Skeletal muscle tissue (tissue), 4 donors: ENCODE data around the gene SLIT3. TPM values are rescaled to one million over a fixed set of nuclear protein-coding genes. Genes with fewer than 3 reads are reported as not detected.

ENCODE experiments used
- H3K27ac ChIP-seq: one replicate; pipeline ENCODE4 v1.7.0; 2013; ENCODE audit warnings: mild to moderate bottlenecking, low read depth, low read length, inconsistent platforms
- H3K27me3 ChIP-seq, 3 donors: one replicate each; pipeline ENCODE4 v1.7.0; 2013; ENCODE audit warnings: low read length in 3 of 3; ENCODE audit not compliant: control insufficient read depth in 3 of 3, insufficient read depth in 3 of 3
- H3K36me3 ChIP-seq, 3 donors: one replicate each; pipeline ENCODE4 v1.7.0; 2013; ENCODE audit warnings: low read length in 3 of 3; ENCODE audit not compliant: control insufficient read depth in 3 of 3, insufficient read depth in 3 of 3
- H3K4me1 ChIP-seq, 3 donors: one replicate each; pipeline ENCODE4 v1.7.0; 2013; ENCODE audit warnings: low read length in 3 of 3, mild to moderate bottlenecking in 3 of 3; ENCODE audit not compliant: control insufficient read depth in 3 of 3, insufficient read depth in 3 of 3
- H3K4me3 ChIP-seq, 3 donors: one replicate each; pipeline ENCODE4 v1.7.0; 2013; ENCODE audit warnings: low read length in 3 of 3
- H3K9ac ChIP-seq, 3 donors: one replicate each; pipeline ENCODE4 v1.7.0; 2013; ENCODE audit warnings: low read length in 3 of 3, mild to moderate bottlenecking in 3 of 3, moderate library complexity in 2 of 3, low read depth in 1 of 3
- H3K9me3 ChIP-seq, 3 donors: one replicate each; pipeline ENCODE4 v1.7.0; 2013; ENCODE audit warnings: low read length in 3 of 3; ENCODE audit not compliant: control insufficient read depth in 3 of 3
- total RNA-seq: library from RNA; depleted of rRNA; stranded (reverse); fragments of >200 nt; gene quantifications from one replicate; pipeline ENCODE4 v1.2.3, GENCODE V29; 2014
- donor health status: Osteomylitis.

Gene SLIT3
- total RNA-seq, 1 donor from 2014 or later, result 7.8 TPM

- Histone ChIP-seq H3K27me3 (no peaks in the 10 kb centered on the region), H3K4me3 (no peak overlapping the region), H3K9me3 (peaks cover 0 to 3% (median 0%) of the 10 kb centered on the region in 3 donors), H3K9ac (no peak overlapping the region), H3K4me1 (no peaks in the 10 kb centered on the region), H3K36me3 (peaks cover 0 to 6% (median 6%) of the 10 kb centered on the region in 3 donors), H3K27ac (no peak overlapping the region)
Measured at GRCh38 chr5:168672888-168673287, 628.1 kb downstream of the SLIT3 start.

- no peak overlapping the region for H3K27ac ChIP-seq
- no peak overlapping the region for H3K9ac ChIP-seq
- H3K36me3 ChIP-seq, result peaks cover 0 to 6% (median 6%) of the 10 kb centered on the region in 3 donors
- H3K9me3 ChIP-seq, result peaks cover 0 to 3% (median 0%) of the 10 kb centered on the region in 3 donors
- H3K27me3 ChIP-seq, result no peaks in the 10 kb centered on the region
- no peaks in the 10 kb centered on the region for H3K4me1 ChIP-seq
- no peak overlapping the region for H3K4me3 ChIP-seq
Measured at GRCh38 chr5:168672016-168672415, 628.9 kb downstream of the SLIT3 start.

- H3K9me3 ChIP-seq, result peaks cover 0 to 3% (median 0%) of the 10 kb centered on the region in 3 donors
- H3K27ac ChIP-seq, result no peak overlapping the region
- H3K27me3 ChIP-seq, result no peaks in the 10 kb centered on the region
- H3K4me1 ChIP-seq, result no peaks in the 10 kb centered on the region
- H3K4me3 ChIP-seq, result no peak overlapping the region
- peaks cover 0 to 6% (median 6%) of the 10 kb centered on the region in 3 donors for H3K36me3 ChIP-seq
- no peak overlapping the region for H3K9ac ChIP-seq
Measured at GRCh38 chr5:168670881-168671575, 629.9 kb downstream of the SLIT3 start.

GRCh38 chr5:168669668-168670378 lies 631.1 kb downstream of the SLIT3 start:
- no peak overlapping the region for H3K4me3 ChIP-seq

GRCh38 chr5:168669156-168669555 lies 631.8 kb downstream of the SLIT3 start:
- no peaks in the 10 kb centered on the region for H3K27me3 ChIP-seq
- no peak overlapping the region for H3K4me3 ChIP-seq
- peaks cover 0 to 3% (median 0%) of the 10 kb centered on the region in 3 donors for H3K9me3 ChIP-seq
- H3K4me1 ChIP-seq, result no peaks in the 10 kb centered on the region
- H3K9ac ChIP-seq, result no peak overlapping the region
- peaks cover 0 to 6% (median 6%) of the 10 kb centered on the region in 3 donors for H3K36me3 ChIP-seq
- H3K27ac ChIP-seq, result no peak overlapping the region

More at GRCh38 chr5:168669668-168670378, 631.1 kb downstream of the SLIT3 start:
- Histone ChIP-seq H3K36me3 (peaks cover 0 to 6% (median 6%) of the 10 kb centered on the region in 3 donors), H3K27me3 (no peaks in the 10 kb centered on the region), H3K9me3 (peaks cover 0 to 3% (median 0%) of the 10 kb centered on the region in 3 donors), H3K4me1 (no peaks in the 10 kb centered on the region), H3K27ac (no peak overlapping the region), H3K9ac (no peak overlapping the region)

DNA sequence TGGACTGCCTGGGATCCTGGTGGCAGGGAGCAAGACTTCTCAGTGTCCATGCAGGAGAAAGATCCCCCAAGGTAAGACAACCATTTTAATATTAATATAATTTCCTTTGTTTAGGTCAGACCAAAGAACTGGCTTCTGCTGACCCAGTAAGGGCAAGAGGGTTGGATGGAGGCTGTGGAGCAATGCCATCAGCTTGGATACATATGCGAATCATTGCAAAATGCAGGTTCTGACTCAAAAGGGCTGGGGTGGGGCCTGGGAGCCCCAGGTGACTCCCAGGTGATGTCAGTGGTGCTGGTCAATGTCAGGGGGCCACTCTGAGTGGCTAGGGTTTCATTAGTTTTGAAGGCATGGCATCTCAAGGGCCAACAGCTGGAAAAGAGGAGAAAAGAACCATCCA lies 632.9 kb downstream of the SLIT3 start:
- H3K36me3 ChIP-seq, result peaks cover 0 to 6% (median 6%) of the 10 kb centered on the region in 3 donors
- H3K9me3 ChIP-seq, result peaks cover 0 to 3% (median 0%) of the 10 kb centered on the region in 3 donors
- H3K4me1 ChIP-seq, result no peaks in the 10 kb centered on the region
- H3K27me3 ChIP-seq, result no peaks in the 10 kb centered on the region
- no peak overlapping the region for H3K4me3 ChIP-seq
- no peak overlapping the region for H3K9ac ChIP-seq
- H3K27ac ChIP-seq, result no peak overlapping the region

DNA sequence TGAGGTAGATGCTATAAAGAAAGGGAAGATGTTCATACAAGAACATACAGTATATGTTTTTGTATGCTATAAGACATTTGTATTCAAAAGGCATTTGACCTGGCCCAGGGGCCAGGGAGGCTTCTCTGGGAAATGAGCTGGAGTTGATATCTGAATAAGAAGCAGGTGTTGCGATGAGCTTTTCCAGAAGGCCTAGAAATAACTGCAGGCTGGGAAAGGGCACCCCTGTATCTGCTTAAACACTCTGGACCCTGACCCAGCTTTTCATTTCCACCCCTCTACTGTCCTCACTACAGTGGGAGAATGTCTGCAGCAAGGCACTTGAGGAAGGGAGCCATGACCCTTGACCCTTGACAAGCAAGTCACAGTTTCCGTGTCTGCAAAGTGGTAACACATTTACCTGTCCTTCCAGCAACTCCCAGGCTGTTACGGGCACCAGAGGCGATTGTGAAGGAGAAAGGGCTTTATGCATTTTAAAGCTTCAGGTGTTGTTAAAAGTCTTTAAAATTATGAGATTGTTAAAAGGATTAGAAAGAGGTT lies 633.6 kb downstream of the SLIT3 start:
- Histone ChIP-seq H3K4me1 (no peaks in the 10 kb centered on the region), H3K4me3 (no peak overlapping the region), H3K27ac (no peak overlapping the region), H3K36me3 (peaks cover 0 to 6% (median 2%) of the 10 kb centered on the region in 3 donors), H3K9me3 (peaks cover 0 to 3% (median 0%) of the 10 kb centered on the region in 3 donors), H3K27me3 (no peaks in the 10 kb centered on the region), H3K9ac (no peak overlapping the region)

DNA sequence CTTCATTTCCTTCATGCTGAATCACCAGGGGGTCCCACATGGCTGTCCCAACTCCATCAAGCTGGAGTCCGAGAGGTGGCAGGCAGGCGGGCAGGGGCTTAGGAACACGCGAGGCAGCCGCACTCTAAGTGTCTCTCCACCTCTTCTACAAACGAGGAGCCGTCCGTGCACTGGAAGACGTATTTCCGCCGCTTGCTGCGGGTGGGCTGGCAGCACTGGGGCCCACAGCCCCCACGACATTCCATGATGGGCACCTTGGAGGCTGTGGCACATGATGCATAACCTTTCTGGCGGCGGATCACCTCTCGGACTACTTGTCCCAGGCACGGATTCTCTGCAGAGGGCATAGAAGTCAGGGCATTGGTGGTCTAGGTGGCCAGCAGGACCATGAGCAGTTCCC lies 634.6 kb downstream of the SLIT3 start:
- no peak overlapping the region for H3K9ac ChIP-seq
- H3K4me3 ChIP-seq, result no peak overlapping the region
- peaks cover 0 to 6% (median 2%) of the 10 kb centered on the region in 3 donors for H3K36me3 ChIP-seq
- no peak overlapping the region for H3K27ac ChIP-seq
- no peaks in the 10 kb centered on the region for H3K4me1 ChIP-seq
- H3K9me3 ChIP-seq, result peaks cover 0 to 3% (median 0%) of the 10 kb centered on the region in 3 donors
- no peaks in the 10 kb centered on the region for H3K27me3 ChIP-seq

DNA sequence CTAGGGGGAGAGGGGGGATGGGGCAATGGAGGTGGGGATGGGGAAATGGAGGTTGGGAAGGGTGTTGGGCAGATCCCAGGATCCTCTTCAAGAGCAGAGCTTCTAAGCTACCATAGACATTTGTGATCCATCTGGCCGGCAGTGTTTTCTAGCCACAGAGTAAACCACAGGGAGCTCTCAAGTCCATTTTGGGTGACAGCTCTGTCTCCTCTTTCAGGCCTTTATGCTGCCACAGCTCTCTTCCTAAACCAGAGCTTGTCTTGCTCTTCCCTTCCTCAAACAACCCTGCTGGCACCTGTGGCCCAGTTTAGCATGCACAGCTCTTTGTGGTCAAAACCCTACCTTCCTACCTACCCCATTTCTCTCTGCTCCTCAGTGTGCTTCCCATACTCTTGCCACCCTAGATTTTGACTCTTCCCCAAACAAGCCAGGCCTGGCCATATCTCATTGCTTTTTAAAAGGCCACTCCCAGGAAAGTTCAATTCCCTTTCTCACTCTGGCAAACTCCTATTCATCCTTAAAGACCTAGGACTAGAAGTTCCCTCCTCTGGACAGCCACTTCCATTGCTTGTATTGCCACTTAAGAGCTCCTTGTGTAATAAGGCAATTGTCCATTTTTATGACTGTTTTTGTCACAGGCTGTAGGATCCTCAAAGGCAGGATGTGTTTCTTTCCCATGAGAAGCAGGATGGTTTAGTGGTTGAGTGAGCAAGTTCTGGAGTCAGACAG lies 637.5 kb downstream of the SLIT3 start:
- Histone ChIP-seq H3K36me3 (no peaks in the 10 kb centered on the region), H3K9me3 (no peaks in the 10 kb centered on the region), H3K4me3 (no peak overlapping the region), H3K27me3 (no peaks in the 10 kb centered on the region), H3K4me1 (no peaks in the 10 kb centered on the region), H3K27ac (no peak overlapping the region), H3K9ac (no peak overlapping the region)
